ENCODE data around the gene ARHGAP28.

ARHGAP28 gene

DNA sequence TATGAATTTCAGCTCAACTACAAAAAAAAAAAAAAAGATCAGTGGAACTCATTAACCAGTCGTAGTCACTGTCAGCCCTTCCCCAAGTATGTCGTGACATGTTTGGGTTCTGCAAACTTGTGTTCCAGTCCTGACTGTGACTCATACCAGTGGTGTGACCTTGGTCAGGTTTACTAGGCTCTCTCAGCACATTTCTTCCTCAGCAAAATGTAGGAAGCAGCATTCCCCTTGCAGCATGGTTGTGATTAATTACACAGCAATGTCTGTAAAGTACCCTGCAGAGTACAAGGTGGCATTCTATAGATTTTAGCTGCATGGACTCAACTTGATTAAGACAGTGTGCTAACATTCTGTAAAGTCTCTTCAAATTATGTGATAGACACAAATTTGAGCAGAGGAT lies 231.1 kb downstream of the ARHGAP28 start:
- DNase-seq (ENCODE audit: low spot score), result no peak

DNA sequence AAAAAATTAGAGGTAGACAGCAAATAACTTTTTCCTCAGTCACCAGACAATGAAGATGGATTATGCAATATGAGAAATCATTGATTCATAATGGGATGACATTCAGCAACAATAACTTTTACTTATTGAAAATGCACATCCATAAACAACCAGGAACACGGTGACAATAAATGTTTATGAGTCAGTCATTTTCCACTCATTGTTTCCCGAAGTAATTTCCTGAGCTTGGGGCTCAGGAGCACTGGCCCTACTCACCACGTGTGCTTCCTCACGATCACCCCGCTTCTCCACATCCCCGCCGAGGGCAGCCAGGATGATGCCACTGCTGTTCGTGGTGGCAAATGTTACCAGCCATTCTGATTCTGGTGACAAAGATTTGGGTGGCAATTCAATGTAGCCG lies 231.8 kb downstream of the ARHGAP28 start:
- no peak for DNase-seq (ENCODE audit: low spot score)

- DNase-seq (ENCODE audit: low spot score), result no peak
Measured at GRCh38 chr18:6962571-6963451, 233.3 kb downstream of the ARHGAP28 start.

GRCh38 chr18:6963452-6964097 lies 234.1 kb downstream of the ARHGAP28 start:
- DNase-seq (ENCODE audit: low spot score), result peak; percentile 25

All from pons (tissue), 1 donor.